Measurements from ENCODE around the gene GDI1.

Gene GDI1

GRCh38 chrX:154412468-154412867 lies 24.5 kb upstream of the GDI1 start:
- peak overlapping the region; percentile 88 for H3K9ac ChIP-seq (ENCODE audit: low read length)
- DNase-seq (ENCODE audit: low read depth) = peak; percentile 15
- no peaks in the 10 kb centered on the region for H3K27me3 ChIP-seq (replicated peaks; ENCODE audit: control insufficient read depth, insufficient read depth, low read length)
- peak overlapping the region; percentile 80 for H3K4me3 ChIP-seq (ENCODE audit: low read length)
- H3K9me3 ChIP-seq (ENCODE audit: control insufficient read depth, low read length) = no peaks in the 10 kb centered on the region
- H3K36me3 ChIP-seq (ENCODE audit: control insufficient read depth, insufficient read depth, low read length, severe bottlenecking) = no peaks in the 10 kb centered on the region
- H3K4me1 ChIP-seq (ENCODE audit: control insufficient read depth, insufficient read depth, low read length) = peaks cover 5% of the 10 kb centered on the region

- no peaks in the 10 kb centered on the region for H3K36me3 ChIP-seq (ENCODE audit: control insufficient read depth, insufficient read depth, low read length, severe bottlenecking)
- H3K27me3 ChIP-seq (replicated peaks; ENCODE audit: control insufficient read depth, insufficient read depth, low read length) = no peaks in the 10 kb centered on the region
- H3K9ac ChIP-seq (ENCODE audit: low read length) = no peak overlapping the region
- H3K9me3 ChIP-seq (ENCODE audit: control insufficient read depth, low read length) = no peaks in the 10 kb centered on the region
- H3K4me1 ChIP-seq (ENCODE audit: control insufficient read depth, insufficient read depth, low read length) = peaks cover 5% of the 10 kb centered on the region
- DNase-seq (ENCODE audit: low read depth) = no peak
- no peak overlapping the region for H3K4me3 ChIP-seq (ENCODE audit: low read length)
These were observed 23.8 kb upstream of the GDI1 start for GRCh38 chrX:154413142-154413541.

DNA sequence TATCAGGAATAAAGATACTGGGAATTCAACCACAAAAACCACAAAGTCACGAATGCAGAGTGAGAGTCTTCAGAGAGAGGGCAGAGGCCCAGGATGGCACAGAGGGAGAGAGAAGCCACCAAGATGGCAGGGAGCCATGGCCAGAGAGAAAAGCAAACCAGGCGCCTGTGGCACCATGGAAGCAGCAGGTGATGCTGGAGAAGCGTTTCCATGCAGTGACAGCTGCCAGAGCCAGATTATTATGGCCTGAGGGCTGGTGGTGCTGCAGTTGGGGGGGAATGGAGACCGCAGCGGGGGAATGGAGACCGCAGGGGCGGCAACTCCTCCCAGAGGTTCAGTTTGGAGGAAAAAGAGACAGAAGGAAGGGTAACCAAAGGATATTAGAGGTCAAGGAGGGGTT lies 19.8 kb upstream of the GDI1 start:
- peaks cover 5% of the 10 kb centered on the region for H3K4me1 ChIP-seq (ENCODE audit: control insufficient read depth, insufficient read depth, low read length)
- H3K4me3 ChIP-seq (ENCODE audit: low read length) = no peak overlapping the region
- DNase-seq (ENCODE audit: low read depth) = no peak
- no peaks in the 10 kb centered on the region for H3K9me3 ChIP-seq (ENCODE audit: control insufficient read depth, low read length)
- H3K36me3 ChIP-seq (ENCODE audit: control insufficient read depth, insufficient read depth, low read length, severe bottlenecking) = peaks cover 2% of the 10 kb centered on the region
- H3K9ac ChIP-seq (ENCODE audit: low read length) = no peak overlapping the region
- peaks cover 4% of the 10 kb centered on the region for H3K27me3 ChIP-seq (replicated peaks; ENCODE audit: control insufficient read depth, insufficient read depth, low read length)

DNA sequence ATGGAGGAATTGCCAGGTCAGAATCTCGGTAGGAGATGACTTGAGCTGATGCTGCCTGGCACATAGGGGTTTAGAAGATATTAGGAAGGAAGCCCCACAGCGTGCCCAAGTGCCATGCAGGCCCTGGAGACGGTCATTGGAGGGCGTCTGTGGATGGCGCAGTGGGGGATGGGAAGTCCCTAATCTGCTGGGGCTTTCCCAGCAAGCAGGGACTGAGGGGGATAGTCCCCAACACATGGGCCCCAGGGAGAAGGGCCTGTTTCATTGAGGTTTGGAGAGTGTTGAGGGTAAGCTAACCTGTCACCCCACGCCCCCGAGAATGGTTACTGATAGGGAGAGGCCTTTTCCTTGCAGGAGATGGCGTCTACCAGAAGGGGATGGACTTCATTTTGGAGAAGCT lies 17.8 kb upstream of the GDI1 start:
- Histone ChIP-seq H3K9ac (ENCODE audit: low read length) (no peak overlapping the region), H3K27me3 (replicated peaks; ENCODE audit: control insufficient read depth, insufficient read depth, low read length) (peaks cover 4% of the 10 kb centered on the region), H3K4me1 (ENCODE audit: control insufficient read depth, insufficient read depth, low read length) (no peaks in the 10 kb centered on the region), H3K36me3 (ENCODE audit: control insufficient read depth, insufficient read depth, low read length, severe bottlenecking) (peaks cover 2% of the 10 kb centered on the region), H3K4me3 (ENCODE audit: low read length) (no peak overlapping the region), H3K9me3 (ENCODE audit: control insufficient read depth, low read length) (no peaks in the 10 kb centered on the region)
- DNase-seq (ENCODE audit: low read depth) = no peak

DNA sequence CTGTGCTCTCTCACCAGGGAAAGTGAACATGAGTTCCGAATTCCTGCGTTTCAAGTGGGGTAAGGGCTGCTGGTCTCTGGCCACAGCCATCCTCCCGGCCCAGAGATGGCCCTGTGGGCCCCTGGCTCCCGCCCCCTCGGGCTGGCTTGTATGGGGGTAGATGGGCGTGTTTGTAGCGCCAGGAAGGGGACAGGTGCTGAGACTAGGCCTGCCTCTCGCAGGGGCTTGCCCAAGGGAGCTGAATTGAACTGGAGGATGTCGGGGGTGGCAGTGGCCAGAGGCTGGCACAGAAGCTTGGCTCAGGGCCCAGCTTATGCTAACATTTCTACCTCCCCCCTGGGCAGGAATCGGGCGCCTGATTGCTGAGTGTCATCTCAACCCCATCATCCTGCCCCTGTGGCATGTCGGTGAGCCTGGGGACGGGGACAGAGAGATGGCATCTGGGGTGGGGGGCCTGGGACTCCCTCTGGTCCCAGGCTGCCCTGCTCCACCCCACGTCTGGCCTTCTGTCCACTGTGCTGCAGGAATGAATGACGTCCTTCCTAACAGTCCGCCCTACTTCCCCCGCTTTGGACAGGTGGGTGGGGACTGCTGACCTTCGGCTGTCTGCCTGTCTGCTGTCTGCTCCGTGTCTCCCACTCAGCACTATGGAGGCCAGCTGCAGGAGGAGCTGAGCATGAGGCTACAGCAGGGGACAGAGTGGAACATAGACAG lies 17.1 kb upstream of the GDI1 start:
- DNase-seq (ENCODE audit: low read depth) = no peak
- no peaks in the 10 kb centered on the region for H3K4me1 ChIP-seq (ENCODE audit: control insufficient read depth, insufficient read depth, low read length)
- no peak overlapping the region for H3K4me3 ChIP-seq (ENCODE audit: low read length)
- H3K9me3 ChIP-seq (ENCODE audit: control insufficient read depth, low read length) = no peaks in the 10 kb centered on the region
- H3K36me3 ChIP-seq (ENCODE audit: control insufficient read depth, insufficient read depth, low read length, severe bottlenecking) = peaks cover 2% of the 10 kb centered on the region
- H3K27me3 ChIP-seq (replicated peaks; ENCODE audit: control insufficient read depth, insufficient read depth, low read length) = peaks cover 4% of the 10 kb centered on the region
- H3K9ac ChIP-seq (ENCODE audit: low read length) = no peak overlapping the region

DNA sequence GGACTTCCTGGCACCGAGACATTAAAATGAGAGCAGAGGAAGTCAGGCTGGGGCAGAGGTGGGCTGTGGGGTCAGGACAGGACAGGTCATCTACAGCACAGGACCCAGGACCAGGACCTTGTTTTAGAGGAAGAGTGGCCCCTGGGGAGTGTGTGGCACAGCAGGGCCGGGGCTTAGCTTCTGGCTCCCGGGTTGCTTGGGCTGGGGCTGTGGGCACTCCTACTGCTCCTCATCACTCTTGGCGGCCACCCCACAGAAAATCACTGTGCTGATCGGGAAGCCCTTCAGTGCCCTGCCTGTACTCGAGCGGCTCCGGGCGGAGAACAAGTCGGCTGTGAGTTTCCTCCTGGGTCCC lies 16.6 kb upstream of the GDI1 start:
- H3K4me3 ChIP-seq (ENCODE audit: low read length) = no peak overlapping the region
- DNase-seq (ENCODE audit: low read depth) = no peak
- peaks cover 4% of the 10 kb centered on the region for H3K27me3 ChIP-seq (replicated peaks; ENCODE audit: control insufficient read depth, insufficient read depth, low read length)
- H3K9me3 ChIP-seq (ENCODE audit: control insufficient read depth, low read length) = no peaks in the 10 kb centered on the region
- no peak overlapping the region for H3K9ac ChIP-seq (ENCODE audit: low read length)
- H3K36me3 ChIP-seq (ENCODE audit: control insufficient read depth, insufficient read depth, low read length, severe bottlenecking) = peaks cover 2% of the 10 kb centered on the region
- no peaks in the 10 kb centered on the region for H3K4me1 ChIP-seq (ENCODE audit: control insufficient read depth, insufficient read depth, low read length)

GRCh38 chrX:154426916-154427770 lies 9.8 kb upstream of the GDI1 start:
- H3K4me1 ChIP-seq (ENCODE audit: control insufficient read depth, insufficient read depth, low read length) = peaks cover 18% of the 10 kb centered on the region
- DNase-seq (ENCODE audit: low read depth) = no peak
- H3K36me3 ChIP-seq (ENCODE audit: control insufficient read depth, insufficient read depth, low read length, severe bottlenecking) = no peaks in the 10 kb centered on the region
- H3K4me3 ChIP-seq (ENCODE audit: low read length) = no peak overlapping the region
- no peaks in the 10 kb centered on the region for H3K9me3 ChIP-seq (ENCODE audit: control insufficient read depth, low read length)
- peaks cover 6% of the 10 kb centered on the region for H3K27me3 ChIP-seq (replicated peaks; ENCODE audit: control insufficient read depth, insufficient read depth, low read length)
- H3K9ac ChIP-seq (ENCODE audit: low read length) = no peak overlapping the region

GRCh38 chrX:154428176-154429171 lies 8.5 kb upstream of the GDI1 start, which contains the start of gene ATP6AP1:
ATP6AP1 (plus strand) TSS chrX:154428677; CDS start chrX:154428693, 16 bp downstream.
- Histone ChIP-seq H3K9ac (ENCODE audit: low read length) (peak within 1 kb of the TSS; percentile 84), H3K4me1 (ENCODE audit: control insufficient read depth, insufficient read depth, low read length) (peaks cover 18% of the 10 kb centered on the region), H3K27me3 (replicated peaks; ENCODE audit: control insufficient read depth, insufficient read depth, low read length) (peaks cover 6% of the 10 kb centered on the region), H3K4me3 (ENCODE audit: low read length) (peak within 1 kb of the TSS; percentile 82), H3K36me3 (ENCODE audit: control insufficient read depth, insufficient read depth, low read length, severe bottlenecking) (peaks cover 7% of the 10 kb centered on the region), H3K9me3 (ENCODE audit: control insufficient read depth, low read length) (no peaks in the 10 kb centered on the region)
- peak; percentile 94 for DNase-seq (ENCODE audit: low read depth)

DNA sequence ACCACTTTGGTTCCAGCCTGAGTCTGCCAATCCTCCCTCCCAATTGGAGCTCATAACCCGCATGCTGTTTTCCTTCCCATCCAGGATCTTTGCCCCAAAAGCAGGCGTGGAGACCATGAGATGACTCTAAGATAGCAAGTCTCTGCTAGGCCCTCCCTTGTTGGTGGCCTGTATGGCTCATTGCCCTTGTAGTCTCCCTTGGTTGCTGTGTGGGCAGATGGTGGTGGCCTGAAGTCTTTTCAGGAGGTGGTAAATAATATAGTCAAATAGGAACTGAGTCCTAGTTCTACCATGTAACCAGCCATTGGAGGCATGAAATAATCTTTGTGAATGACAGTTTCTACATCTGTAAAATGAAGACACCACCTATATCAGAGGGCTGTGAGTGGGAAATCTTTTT lies 7.2 kb upstream of the GDI1 start:
- peak overlapping the region; percentile 84 for H3K9ac ChIP-seq (ENCODE audit: low read length)
- H3K36me3 ChIP-seq (ENCODE audit: control insufficient read depth, insufficient read depth, low read length, severe bottlenecking) = peaks cover 20% of the 10 kb centered on the region
- no peaks in the 10 kb centered on the region for H3K9me3 ChIP-seq (ENCODE audit: control insufficient read depth, low read length)
- DNase-seq (ENCODE audit: low read depth) = no peak
- H3K27me3 ChIP-seq (replicated peaks; ENCODE audit: control insufficient read depth, insufficient read depth, low read length) = peaks cover 6% of the 10 kb centered on the region
- H3K4me1 ChIP-seq (ENCODE audit: control insufficient read depth, insufficient read depth, low read length) = peaks cover 18% of the 10 kb centered on the region
- peak overlapping the region; percentile 82 for H3K4me3 ChIP-seq (ENCODE audit: low read length)

- Histone ChIP-seq H3K4me1 (ENCODE audit: control insufficient read depth, insufficient read depth, low read length) (peaks cover 18% of the 10 kb centered on the region), H3K4me3 (ENCODE audit: low read length) (no peak overlapping the region), H3K9ac (ENCODE audit: low read length) (no peak overlapping the region), H3K9me3 (ENCODE audit: control insufficient read depth, low read length) (no peaks in the 10 kb centered on the region), H3K36me3 (ENCODE audit: control insufficient read depth, insufficient read depth, low read length, severe bottlenecking) (peaks cover 27% of the 10 kb centered on the region), H3K27me3 (replicated peaks; ENCODE audit: control insufficient read depth, insufficient read depth, low read length) (peaks cover 6% of the 10 kb centered on the region)
- no peak for DNase-seq (ENCODE audit: low read depth)
These were observed 6.5 kb upstream of the GDI1 start for GRCh38 chrX:154430479-154430878.

DNA sequence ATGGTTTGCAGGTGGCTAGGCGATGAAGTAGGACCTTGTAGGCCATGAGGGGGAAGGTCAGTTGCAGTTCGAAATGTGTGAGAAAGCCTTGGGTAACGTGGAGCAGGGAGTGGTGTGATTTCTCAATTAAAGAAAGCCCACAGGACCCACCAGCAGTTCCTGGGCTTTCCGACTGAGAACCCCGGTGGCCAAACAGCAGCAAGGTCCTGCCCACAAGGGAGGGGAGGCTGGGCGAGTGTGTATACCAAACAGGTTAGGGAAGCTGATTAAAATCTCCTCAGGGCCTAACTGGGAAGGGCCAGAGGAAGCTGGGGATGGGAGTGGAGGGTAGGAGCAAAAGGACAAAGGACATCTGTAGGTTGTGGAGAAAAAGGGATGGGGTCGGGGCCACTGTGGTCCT lies 6.0 kb upstream of the GDI1 start:
- Histone ChIP-seq H3K9me3 (ENCODE audit: control insufficient read depth, low read length) (no peaks in the 10 kb centered on the region), H3K27me3 (replicated peaks; ENCODE audit: control insufficient read depth, insufficient read depth, low read length) (peaks cover 6% of the 10 kb centered on the region), H3K4me3 (ENCODE audit: low read length) (no peak overlapping the region), H3K36me3 (ENCODE audit: control insufficient read depth, insufficient read depth, low read length, severe bottlenecking) (peaks cover 29% of the 10 kb centered on the region), H3K9ac (ENCODE audit: low read length) (no peak overlapping the region), H3K4me1 (ENCODE audit: control insufficient read depth, insufficient read depth, low read length) (peaks cover 18% of the 10 kb centered on the region)
- DNase-seq (ENCODE audit: low read depth) = no peak
